ENCODE data around the gene CDK8. TPM values are rescaled to one million over a fixed set of nuclear protein-coding genes. Genes with fewer than 3 reads are reported as not detected.
A peak's percentile ranks its signal among the peaks of the same experiment; 100 is the strongest.
"Not testable (repeated sequence)": the region's sequence is repeated elsewhere in the genome, so short reads cannot be mapped to it uniquely, and the experiment has no call there.

The CDK8 gene
- polyA plus RNA-seq, 1 experiment, result 18.8 TPM

DNA sequence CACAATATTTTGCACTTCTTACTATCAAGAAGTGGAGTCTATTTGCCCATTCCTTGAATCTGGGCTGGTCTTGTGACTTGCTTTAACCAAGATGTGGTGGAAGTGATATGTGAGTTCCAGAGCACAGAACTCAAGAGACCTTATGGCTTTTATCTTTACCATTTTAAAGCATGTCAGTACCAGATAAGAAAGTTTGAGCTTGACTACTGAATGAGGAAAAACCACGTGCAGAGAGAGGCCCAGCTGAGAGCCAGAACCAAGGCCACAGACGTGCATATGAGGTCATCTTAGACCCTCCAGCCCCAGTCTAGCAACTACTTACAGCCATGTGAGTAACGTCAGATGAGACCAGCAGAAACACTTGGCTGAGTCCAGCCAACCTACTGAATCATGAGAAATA, 6.3 kb upstream of the CDK8 start:
- DNase-seq (ENCODE audit: low read depth, low spot score), result no peak
- POLR2A ChIA-PET, result no interaction called here

DNA sequence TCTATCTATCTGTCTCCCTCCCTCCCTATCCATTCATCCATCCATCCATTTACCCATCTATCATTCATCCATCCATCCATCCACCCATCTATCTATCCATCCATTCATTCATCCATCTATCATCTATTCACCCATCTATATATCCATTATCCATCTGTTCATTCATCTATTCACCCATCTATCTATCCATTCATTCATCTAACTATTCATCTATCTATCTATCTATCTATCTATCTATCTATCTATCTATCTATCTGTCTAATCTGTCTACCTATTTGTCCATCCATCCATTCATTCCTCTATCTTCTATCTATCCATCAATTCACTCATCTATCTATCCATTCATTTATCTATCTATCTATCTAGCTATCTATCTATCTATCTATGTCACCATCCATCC, 4.4 kb upstream of the CDK8 start:
- Histone ChIP-seq H3K4me3 (ENCODE audit: low read depth, low read length) (no peak overlapping the region), H3K27ac (ENCODE audit: low read depth, low read length) (no peak overlapping the region), H3K27me3 (ENCODE audit: control insufficient read depth, insufficient read depth, low read length) (peaks cover 4% of the 10 kb centered on the region), H3K9me3 (ENCODE audit: control insufficient read depth, insufficient read depth, low read length) (no peaks in the 10 kb centered on the region)
- TF ChIP-seq, protein P1, sequence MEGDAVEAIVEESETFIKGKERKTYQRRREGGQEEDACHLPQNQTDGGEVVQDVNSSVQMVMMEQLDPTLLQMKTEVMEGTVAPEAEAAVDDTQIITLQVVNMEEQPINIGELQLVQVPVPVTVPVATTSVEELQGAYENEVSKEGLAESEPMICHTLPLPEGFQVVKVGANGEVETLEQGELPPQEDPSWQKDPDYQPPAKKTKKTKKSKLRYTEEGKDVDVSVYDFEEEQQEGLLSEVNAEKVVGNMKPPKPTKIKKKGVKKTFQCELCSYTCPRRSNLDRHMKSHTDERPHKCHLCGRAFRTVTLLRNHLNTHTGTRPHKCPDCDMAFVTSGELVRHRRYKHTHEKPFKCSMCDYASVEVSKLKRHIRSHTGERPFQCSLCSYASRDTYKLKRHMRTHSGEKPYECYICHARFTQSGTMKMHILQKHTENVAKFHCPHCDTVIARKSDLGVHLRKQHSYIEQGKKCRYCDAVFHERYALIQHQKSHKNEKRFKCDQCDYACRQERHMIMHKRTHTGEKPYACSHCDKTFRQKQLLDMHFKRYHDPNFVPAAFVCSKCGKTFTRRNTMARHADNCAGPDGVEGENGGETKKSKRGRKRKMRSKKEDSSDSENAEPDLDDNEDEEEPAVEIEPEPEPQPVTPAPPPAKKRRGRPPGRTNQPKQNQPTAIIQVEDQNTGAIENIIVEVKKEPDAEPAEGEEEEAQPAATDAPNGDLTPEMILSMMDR (IDR thresholded peaks at IDR 0.05; ENCODE audit: low read depth, low read length), result no peak
- ChIA-PET CTCF (no interaction called here), POLR2A (no interaction called here)
- DNase-seq (ENCODE audit: low read depth, low spot score), result no peak

More for the DNA sequence above, 6.3 kb upstream of the CDK8 start:
- no peaks in the 10 kb centered on the region for H3K9me3 ChIP-seq (ENCODE audit: control insufficient read depth, insufficient read depth, low read length)
- no peak overlapping the region for H3K4me3 ChIP-seq (ENCODE audit: low read depth, low read length)
- CTCF ChIA-PET, result no interaction called here
- H3K27ac ChIP-seq (ENCODE audit: low read depth, low read length), result no peak overlapping the region
- peaks cover 4% of the 10 kb centered on the region for H3K27me3 ChIP-seq (ENCODE audit: control insufficient read depth, insufficient read depth, low read length)
- TF ChIP-seq, protein P1 (IDR thresholded peaks at IDR 0.05; ENCODE audit: low read depth, low read length), result no peak

DNA sequence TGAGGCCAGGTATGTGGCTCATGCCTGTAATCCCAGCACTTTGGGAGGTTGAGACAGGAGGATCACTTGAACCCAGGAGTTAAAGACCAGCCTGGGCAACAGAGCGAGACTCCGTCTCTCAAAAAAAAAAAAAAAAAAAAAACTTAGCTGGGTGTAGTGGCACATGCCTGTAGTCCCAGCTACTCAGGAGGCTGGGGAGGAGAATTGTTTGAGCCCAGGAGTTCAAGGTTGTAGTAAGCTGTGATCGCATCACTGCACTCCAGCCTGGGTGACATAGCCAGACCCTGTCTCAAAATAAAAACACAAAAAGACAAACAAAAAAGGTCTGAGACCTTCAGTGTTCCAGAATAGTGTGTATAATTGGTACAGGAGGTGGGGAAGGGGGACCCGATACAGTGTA, 1.9 kb upstream of the CDK8 start:
- CTCF ChIA-PET, result interaction anchor here (0.6 kb wide), 1 partner anchor 1573 kb away, joined by 4 read pairs; no protein-coding TSS in a partner anchor
- H3K4me3 ChIP-seq (ENCODE audit: low read depth, low read length); H3K27me3 ChIP-seq (ENCODE audit: control insufficient read depth, insufficient read depth, low read length); H3K27ac ChIP-seq (ENCODE audit: low read depth, low read length); POLR2A ChIA-PET; H3K9me3 ChIP-seq (ENCODE audit: control insufficient read depth, insufficient read depth, low read length); DNase-seq (ENCODE audit: low read depth, low spot score): not testable (repeated sequence)

DNA sequence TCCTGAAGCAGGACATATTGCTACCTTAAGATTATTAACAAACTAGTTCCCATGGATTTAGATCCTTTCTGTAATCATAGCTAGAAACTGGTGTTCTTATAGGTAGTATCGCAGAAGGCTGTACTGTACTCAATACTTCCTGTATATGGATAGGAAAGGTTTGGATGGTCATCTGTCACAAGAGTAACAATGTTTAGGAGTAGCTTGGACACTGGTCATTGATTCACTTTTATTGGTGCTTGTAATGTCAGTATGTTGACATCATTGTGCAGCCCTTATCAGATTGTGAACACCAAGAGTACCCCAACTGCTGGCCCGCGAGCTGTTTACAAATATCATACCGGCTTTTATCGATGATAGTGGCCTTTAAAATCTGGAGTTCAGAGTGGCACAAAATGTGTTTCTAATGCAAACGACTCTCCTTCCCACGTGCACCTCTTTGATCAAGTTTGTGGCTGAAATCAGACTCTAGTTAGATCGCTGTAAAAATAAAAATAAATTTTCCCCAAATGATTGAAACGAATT, 605 bp upstream of the CDK8 start:
- ChIA-PET CTCF (interaction anchor here (1.0 kb wide), 1 partner anchor 229 kb away, joined by 3 read pairs; no protein-coding TSS in a partner anchor), POLR2A (no interaction called here)
- Histone ChIP-seq H3K9me3 (ENCODE audit: control insufficient read depth, insufficient read depth, low read length) (no peaks in the 10 kb centered on the region), H3K27ac (ENCODE audit: low read depth, low read length) (no peak overlapping the region), H3K27me3 (ENCODE audit: control insufficient read depth, insufficient read depth, low read length) (peaks cover 4% of the 10 kb centered on the region), H3K4me3 (ENCODE audit: low read depth, low read length) (peak overlapping the region; percentile 91)
- TF ChIP-seq, protein P1 (IDR thresholded peaks at IDR 0.05; ENCODE audit: low read depth, low read length), result no peak
- no peak for DNase-seq (ENCODE audit: low read depth, low spot score)

DNA sequence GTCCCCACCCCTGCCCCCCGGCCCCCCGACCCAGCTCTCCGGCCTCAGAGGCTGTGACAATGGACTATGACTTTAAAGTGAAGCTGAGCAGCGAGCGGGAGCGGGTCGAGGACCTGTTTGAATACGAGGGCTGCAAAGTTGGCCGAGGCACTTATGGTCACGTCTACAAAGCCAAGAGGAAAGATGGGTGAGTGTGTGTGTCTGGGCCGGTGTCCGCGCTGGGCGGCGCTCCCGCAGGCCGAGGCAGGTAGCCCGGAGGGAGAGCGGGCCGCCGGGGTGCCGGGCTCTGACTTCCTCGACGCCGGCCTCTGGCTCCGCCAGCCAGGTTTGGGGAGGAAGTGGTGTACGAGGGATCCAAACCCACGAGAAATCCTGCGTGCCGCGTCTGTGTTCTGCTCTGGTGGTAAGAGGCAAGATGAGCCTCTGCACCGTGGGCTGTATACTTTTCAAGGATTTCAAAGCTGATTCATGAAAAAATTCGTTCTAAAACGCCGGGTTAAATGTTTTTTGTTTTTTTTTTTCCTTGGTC, 718 bp downstream of the CDK8 start:
- Histone ChIP-seq H3K4me3 (ENCODE audit: low read depth, low read length) (peak overlapping the region; percentile 91), H3K27me3 (ENCODE audit: control insufficient read depth, insufficient read depth, low read length) (peaks cover 4% of the 10 kb centered on the region), H3K9me3 (ENCODE audit: control insufficient read depth, insufficient read depth, low read length) (no peaks in the 10 kb centered on the region), H3K27ac (ENCODE audit: low read depth, low read length) (no peak overlapping the region)
- ChIA-PET CTCF (interaction anchor here (0.5 to 1.5 kb wide), 7 partner anchors 11 to 444 kb away, joined by 3 to 6 read pairs (median 4); no protein-coding TSS in a partner anchor), POLR2A (no interaction called here)
- TF ChIP-seq, protein P1 (IDR thresholded peaks at IDR 0.05; ENCODE audit: low read depth, low read length), result no peak
- no peak for DNase-seq (ENCODE audit: low read depth, low spot score)

Measured in AG04450 (cell line).